Activated T-helper 9 cell treated with anti-CD3 and anti-CD28 coated beads, Interleukin-2, amount 50 U/mL, for 16 hours (primary cell): ENCODE data around the gene DELE1.

Experiments
- DNase-seq: peaks from one replicate; pipeline ENCODE4 v3.0.0-alpha.2; 2020; ENCODE audit warnings: low read depth

DELE1 gene, protein sequence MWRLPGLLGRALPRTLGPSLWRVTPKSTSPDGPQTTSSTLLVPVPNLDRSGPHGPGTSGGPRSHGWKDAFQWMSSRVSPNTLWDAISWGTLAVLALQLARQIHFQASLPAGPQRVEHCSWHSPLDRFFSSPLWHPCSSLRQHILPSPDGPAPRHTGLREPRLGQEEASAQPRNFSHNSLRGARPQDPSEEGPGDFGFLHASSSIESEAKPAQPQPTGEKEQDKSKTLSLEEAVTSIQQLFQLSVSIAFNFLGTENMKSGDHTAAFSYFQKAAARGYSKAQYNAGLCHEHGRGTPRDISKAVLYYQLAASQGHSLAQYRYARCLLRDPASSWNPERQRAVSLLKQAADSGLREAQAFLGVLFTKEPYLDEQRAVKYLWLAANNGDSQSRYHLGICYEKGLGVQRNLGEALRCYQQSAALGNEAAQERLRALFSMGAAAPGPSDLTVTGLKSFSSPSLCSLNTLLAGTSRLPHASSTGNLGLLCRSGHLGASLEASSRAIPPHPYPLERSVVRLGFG

DNA sequence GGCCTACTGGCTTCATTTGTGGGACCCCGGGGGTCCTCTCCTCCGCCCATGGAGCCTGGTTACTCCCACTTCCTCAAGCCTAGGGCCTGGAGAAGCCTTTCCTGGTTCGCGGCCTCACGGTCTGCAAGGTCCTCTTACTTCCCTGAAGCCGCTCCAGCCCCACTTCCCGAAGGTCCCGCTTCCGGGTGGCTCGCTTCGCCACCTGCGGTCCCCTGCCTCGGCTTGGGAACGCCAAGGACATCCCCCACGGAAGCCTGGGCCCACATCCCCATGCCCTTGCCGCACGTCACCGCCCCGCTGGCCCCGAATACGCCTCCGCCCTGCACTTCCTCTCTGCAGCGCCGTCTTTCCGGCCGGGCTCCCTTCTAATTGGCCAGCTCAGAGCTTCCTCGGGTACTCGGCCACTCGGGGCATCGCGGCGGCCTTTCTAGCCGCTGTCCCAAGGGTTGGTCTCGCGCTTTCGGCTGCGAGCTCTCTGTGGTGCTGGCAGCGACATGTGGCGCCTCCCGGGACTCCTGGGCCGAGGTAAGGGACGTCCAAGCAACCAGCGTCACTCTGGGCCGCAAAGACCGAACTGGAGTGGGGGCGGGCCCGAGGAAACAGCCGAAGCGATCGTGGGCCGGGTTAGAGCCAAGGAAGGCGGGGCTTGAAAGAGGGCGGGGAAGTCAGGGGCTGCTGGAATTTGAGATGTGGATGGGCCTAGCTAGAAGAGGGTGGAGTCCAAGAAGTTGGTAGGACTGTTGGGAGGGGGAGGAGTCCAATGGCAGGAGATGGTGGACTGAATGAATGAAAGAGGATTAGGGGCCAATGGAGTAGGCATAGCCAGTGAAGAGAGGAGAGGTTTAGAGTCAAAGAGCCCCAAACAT lies at the start of gene DELE1:
Gene DELE1 (plus strand): TSS at position 424 of the 866 bp plus-strand sequence. CDS start 71 bp downstream, at position 495.
- DNase-seq, result peak; percentile 81

DNA sequence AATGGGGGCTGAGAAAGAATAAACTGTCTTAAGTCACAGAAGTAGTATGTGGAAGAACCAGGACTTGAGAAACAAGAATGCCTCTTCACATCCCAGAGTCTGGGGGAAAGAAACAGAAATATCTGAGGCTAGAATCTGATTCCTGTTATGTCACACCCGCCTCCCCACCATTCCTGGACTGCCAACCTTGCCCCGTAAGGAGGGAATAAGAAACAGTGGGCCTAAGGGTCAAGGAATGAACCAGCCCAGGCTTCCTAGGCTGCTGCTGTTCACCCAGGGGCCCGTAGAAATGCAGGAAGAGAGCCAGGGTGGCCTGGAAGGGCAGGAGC lies 49.8 kb upstream of the DELE1 start:
- DNase-seq, result no peak

DNA sequence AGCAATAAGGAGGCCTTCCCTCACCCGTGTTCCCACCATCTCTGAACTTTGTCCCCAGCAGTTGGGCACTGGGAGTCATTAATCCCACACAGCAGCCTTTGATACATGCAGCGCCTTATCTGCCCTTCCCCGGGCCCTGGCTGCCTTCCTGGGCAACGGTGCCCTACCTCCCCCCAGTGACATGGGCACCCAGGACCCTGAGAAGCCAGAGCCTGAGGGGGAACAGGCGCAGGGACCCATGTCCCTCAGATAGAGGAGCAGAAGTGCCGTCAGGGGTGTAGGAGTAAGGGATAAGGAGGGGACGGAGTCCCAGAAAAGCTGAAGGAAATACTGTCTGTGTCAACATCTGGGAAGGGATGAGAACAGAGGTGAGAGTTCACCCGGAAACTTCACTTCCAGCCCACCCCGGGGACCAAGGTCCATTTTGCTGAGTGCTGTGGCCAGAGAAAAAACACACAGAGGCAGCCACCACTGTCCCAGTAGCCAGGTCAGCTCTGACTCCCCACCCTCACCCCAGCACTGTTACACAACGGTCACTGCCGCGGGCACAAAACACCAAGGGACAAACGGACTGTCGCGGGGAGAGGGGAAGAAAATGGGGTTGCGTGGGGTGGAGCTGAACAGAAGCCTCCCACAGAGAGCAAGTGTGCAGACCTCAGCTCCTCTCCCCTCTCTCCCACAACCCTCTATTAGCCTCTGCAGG lies 49.3 kb upstream of the DELE1 start:
- no peak for DNase-seq

DNA sequence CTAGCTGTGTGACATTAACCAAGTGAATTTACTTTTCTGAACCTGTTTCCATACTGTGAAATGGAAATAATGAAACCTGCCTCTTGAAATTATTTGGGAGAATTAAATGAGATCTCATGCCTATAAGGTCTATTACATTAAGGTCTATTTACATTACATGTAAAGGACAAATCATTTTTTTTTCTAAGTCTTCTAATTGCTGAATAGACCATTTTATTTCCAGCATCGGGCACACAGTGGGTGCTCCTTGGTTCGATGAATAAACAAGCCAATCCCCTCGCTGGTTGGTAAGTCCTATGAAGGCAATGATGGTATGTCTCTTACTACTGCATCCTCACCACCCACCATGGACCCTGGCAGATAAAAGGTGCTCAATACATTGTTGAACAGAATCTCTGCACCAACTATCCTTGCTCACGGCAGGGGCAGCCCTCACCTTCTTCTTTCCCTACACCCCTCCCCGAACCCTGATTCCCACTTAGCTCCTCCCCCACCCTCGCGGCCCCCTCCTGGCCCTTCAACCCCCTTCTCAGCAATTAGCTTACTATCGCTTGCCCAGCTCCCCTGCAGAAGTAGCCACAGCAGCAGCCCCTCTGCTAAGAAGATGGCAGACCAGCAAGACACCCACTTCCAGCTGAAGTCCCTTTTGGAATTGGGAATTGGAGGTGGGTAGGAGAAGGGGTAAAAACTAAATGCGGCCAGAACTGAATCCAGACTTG lies 48.5 kb upstream of the DELE1 start:
- DNase-seq, result no peak

DNA sequence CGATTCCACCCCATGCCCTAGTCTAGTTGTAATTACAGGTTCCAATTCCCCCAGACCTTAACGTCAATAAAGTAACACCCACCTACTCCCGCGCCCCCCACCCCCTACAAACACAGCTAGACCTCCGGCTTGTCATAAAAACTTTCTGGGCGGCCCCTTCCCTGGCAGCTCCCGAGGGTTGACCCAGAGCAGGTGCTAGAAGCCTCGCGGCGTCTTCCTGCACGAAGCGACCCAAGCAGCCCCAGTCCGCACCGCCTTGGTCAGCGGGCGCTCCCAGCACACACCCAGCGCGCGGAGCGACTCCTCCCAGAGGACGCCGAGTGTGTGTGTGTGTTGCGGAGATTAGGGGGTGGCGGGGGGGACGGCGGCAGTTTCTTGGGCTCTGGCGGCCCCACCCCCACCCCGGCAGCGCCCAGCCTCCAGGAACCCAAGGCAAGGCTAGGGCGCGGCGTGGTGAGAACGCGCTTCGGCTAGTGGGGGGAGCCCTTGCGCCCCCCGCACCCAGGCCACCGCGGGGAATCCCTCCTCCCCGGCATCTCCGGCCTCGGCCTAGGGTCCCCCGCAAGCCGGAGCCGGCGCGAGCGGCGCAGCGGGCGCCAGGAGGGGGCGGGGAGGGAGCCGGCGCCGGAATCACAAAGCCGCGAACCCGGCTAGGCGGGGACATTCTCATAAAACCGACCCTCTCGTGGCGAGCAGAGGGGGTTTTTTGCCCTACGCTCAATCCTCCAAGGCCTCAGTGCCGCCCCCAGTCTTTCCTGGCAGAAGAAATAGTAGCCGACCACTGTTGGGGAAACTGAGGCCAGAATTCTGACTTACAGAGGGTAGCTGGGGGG lies 47.7 kb upstream of the DELE1 start:
- no peak for DNase-seq

DNA sequence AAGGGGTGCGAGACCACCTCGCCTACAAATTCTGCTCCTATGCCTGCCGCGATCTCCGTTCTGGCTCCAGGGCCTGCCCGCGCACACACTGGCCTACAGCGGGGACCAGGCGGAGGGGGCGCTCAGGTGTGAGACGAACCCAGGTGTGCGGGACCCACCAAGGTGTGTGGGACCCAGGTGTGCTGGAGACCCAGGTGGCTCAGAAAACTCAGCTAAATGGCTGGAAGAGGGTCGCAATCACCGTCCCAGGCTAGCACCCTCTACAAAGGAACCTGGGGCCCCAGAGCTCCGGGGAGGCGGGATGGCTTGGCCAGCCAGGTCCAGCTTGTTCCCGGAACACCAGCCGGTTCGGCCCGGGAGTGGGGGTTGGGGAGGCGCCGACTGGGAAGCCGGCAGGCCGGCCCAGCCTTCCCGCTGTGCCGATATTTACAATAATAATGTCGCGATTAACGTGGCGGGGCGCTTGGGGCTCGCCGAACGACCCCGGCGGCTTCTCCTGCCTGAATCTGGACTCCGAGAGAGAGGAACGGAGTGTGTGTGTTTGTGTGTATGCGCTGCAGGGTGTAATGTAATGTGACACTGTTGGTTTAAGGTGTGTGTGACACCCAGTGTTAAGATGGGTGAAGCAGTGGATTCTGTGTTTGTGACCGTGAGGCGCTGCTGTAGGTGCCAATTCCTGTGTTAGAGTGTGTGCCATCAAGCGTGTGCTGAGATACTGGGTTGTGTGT lies 46.9 kb upstream of the DELE1 start:
- no peak for DNase-seq

DNA sequence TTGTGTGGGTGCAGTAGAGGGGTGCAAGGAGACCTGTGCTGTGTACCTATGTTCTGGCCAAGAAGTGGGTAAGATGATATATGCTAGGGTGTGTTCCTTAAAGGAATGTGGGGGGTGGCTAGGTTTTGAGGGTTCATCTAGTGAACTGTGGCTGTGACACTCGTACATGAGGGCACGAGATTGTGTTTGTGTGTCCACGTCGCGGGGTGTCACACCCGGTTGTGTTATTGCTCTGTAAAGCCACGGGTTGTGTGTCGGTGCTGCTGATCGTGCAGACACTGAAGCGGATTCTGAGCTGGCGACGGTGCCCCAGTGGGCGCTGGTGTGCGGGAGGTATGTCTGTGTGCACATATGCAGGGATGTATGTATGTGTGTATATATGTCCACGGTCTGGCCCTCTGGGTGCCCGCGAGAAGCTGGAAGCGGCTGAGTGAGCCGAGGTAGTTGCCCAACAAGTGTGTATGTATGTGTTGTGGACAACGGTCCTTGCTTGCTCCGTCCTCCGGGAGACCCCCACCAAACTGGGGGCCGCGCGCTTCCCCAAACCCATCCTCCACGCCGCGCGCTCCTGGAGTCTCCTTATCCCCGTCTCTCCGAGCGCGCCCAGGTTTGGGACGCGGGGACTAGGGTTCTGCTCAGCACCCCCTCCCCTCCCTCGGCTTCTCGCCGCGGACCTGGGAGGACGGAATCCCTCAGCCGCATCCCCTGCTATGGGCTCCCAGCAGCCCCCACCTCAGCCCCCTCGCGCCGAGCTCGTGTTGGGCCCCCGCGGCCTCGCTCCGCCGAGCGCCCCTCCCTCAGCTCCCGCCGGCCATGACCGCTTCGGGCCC lies 46.1 kb upstream of the DELE1 start:
- DNase-seq, result no peak

DNA sequence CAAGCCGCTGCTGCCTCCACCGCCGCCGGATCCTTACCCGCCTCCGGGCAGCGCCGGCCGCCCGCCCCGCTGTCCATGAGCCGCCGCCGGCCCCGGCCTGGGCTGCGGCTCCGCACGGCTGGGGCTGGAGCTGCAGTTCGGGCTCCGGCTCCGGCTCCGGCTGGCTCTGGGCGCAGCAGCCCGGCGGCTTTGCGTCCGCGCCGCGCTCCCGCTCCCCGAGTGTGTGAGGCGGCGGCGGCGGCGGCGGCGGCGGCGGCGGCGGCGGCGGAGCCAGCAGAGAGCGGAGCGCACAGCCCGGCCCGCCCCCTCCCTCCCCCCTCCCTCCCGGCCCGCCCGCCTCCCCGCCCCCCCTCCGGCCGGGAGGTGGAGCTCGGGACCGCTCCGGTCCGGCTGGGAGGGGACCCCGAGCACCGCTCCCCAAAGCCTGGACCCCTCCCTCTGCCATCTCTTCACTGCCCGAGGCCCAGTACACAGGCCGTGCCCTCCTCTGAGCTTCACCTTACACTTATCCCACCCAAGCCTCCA lies 45.4 kb upstream of the DELE1 start, which contains the start of gene PCDH1:
Gene PCDH1 (minus strand): TSS at position 225 of the 525 bp plus-strand sequence. CDS start 148 bp downstream, at position 77.
- no peak for DNase-seq

DNA sequence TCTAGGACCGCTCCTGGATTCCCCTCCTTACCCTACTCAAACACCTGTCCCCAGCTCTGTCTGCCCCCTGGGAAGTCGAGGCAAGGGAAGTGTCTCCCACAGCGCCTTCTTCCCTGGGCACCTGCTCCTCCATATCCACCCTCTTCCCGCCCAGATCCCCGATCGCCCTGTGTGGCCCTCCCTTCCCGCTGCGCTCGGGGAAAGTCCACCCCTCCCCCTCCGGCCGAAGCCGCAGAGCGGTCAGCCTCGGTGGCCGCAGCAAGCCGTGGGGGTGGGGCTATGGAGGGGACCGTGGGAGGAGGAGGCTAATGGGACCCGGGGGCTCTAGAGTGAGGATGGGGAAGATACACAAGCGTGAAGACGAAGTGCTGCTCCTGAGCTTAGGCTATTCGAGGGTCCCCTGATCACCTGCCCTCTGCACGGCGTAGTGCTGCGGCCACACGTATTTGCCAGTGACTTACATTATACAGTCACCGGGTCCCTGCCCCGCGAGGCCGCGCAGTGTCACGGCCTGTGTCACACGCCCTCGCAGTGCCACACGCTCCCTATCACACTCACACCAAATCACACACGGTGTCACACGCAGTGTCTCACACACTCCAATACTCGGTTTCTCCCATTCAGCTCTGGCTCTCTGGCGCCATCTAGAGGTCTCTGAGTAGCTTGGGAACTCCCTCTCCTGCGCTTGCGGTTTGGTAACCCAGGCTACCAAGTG lies 44.8 kb upstream of the DELE1 start:
- DNase-seq, result peak; percentile 78

DNA sequence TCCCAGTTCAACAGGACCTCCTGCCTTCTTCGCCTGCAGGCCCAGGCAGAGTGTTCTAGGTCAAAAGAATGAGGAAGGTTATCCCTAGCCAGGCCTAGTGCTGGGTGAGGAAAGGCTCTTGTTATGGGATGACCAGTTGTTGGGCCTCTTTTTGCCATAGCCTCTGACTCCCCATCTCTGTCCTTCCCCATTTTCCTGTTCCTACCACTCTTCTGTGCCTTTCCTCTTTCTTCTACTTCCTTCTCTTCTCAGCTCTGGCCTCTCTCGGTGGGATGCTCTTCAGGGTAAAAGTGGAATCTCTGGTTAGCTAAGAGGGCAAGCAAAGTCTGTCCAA lies 44.3 kb upstream of the DELE1 start:
- DNase-seq, result no peak

DNA sequence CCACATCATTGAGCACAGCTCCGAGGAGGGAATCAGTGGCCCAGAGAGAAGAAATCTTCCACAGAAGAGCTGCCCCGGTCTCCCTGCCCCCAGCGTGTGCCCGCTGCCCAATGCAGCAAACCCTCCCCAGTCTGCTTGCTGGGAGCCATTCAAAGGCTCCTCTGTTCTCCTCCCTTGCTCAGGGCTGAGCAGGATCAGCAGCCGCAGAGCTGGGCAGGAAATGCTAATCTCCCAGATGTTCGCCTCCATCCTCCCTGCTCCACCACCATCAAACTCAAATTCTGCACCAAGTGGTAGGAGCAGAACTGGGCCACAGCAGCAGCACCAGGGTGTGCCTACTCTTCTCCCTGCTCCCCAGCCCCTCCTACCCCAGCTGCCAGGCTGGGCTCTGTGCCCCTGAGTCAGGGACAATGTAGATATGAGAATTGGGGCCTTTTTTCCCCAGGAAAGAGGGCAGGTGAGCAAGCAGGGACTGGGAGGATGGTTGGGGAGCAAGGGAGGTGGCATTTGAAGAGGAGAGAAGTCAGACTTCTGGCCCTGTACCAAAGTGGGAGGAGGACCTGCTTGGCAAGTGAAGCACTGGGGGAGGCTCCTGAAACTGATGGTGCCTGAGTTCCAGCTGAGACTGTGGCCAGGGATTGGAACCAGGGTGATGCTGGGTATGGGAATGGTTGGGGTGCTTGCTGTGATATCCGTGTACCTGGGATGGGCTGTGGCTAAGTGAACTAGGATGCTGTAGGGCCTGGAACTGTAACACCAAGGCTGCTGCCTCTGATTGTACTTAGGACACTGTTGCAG lies 43.5 kb upstream of the DELE1 start:
- no peak for DNase-seq

DNA sequence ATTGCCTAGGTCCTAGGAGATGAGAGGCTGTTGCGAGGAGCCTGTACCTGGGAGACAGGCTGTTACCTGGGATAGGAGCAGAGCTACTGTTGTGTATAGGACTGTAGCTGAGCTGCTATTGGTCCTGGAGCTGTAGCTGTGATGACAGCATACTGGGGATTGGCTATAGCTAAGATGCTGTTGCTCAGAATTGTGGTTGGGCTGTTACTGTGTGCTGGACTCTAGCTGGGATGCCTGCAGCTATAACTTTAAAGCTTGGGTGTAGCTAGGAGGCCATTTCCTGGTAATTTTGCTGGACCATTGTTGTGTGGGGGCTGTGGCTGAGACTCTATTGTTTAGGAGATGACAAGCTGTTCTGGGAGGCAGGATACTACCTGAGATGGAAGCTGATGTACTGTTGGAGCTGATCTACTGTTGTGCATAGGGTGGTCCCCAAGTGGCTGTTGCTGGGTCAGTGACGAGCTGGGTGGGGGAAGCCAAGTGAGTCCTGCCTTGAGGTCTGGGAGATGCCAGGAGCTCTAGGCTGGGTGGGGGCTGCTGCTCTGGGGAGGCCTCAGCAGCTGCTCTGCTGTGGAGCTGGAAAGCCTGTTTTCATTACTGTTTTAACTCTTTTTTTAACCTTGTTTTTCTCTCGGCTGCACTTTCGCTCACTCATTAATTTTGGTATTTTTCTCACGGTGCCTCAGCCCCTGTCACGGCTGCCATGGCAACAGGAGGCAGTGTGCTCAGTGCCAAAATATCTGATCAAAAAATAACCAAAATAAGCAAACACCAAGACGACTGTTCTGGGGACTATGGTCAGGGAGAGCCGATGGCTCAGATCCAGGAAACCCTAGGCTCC lies 42.5 kb upstream of the DELE1 start:
- no peak for DNase-seq

DNA sequence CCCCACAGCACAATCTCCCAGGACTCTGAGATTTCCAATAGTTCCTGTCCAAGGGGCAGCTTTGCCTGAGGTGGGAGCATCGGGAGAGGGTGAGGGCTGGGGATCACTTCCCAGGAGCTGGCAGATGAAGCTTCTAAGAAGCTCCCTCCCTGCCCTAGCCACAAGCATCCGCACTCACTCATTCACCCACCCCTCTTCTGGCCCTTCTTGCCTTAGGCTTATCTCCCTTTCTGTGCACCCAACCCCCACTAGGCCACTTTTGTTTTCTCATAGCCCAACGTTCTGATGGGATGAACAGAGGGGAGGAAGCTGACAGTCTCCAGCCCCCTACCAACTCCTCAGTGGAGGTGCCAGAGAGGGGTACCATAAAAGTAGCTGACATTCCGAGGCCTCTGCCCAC lies 41.8 kb upstream of the DELE1 start:
- no peak for DNase-seq

DNA sequence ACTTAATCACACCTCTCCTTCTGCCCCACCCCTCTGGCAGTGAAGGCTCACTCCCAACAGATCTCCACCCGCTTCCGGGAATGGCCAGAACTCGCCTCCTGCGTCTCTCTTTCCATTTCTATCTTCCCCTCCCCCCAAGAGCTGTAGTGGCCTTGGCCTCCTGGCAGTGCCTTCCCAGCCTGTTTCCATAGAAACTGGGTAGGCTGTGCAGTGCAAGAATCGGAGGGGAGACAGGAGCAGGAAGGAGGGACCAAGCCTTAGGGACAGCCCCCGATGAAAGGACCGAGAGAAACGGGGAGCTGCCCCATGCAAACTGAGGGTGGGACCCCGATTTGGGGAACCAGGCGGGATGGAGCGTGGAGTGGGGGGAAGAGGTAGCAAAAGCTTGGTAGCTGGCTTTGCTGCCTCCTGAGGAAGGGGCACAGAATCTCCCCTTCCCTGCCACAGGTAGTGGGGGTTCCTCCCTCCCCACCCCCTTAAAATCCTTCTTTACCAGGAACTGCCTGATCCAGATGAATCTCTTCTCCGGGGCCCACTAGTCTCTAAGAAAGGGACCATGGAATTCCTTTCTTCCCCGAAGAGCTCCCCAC lies 41.0 kb upstream of the DELE1 start:
- no peak for DNase-seq

DNA sequence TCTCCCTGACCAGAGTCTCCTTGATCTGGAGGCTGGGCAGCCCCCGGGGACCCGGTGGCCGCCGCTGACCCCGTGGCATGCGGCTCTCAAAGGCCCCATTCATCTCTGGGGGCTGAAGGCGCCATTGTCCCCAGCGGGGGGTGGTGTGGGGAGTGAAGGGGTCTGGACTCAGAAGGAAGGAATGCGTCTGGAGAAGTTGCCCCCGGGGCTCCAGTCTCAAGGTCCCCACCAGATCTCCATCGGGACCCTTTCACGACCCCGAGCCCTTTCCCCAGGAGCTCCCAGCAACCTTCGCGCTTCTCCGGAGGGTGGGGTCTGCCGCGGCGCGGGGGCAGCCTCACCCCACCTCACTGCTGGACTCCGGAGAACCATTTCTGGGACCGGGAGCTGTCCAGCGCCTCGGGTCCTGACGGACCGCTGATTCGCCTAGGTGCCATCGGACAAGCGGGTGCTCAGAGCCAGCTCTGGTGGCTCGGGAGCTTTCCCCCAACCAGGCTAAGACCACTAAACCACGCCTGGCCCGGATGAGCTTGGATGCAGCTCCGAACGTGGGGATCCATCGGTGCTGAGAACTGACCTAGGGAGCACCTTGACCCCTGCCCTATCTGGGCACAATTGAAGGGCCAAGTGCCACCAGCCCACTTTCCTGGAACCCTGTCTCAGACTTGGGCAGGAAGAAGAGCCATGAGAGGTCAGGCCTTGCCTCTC lies 40.3 kb upstream of the DELE1 start:
- DNase-seq, result no peak
